Testis (tissue), 3 donors: ENCODE results near the gene UBE2R2. TPM values are rescaled to one million over a fixed set of nuclear protein-coding genes. Genes with fewer than 3 reads are reported as not detected.
"Not testable (repeated sequence)": the region's sequence is repeated elsewhere in the genome, so short reads cannot be mapped to it uniquely, and the experiment has no call there.

ENCODE experiments used
- DNase-seq: peaks from one replicate; pipeline ENCODE4 v3.0.0-alpha.2; 2019
- H3K27ac ChIP-seq, 2 donors: fragments of 200-600 bp; sonication (generic); one replicate each; pipeline ENCODE4 v1.5.1; 2019
- H3K27me3 ChIP-seq: fragments of 200-600 bp; sonication (generic); one replicate; pipeline ENCODE4 v1.5.1; 2019
- H3K36me3 ChIP-seq: fragments of 200-600 bp; sonication (generic); one replicate; pipeline ENCODE4 v1.5.1; 2017; ENCODE audit warnings: low read depth; ENCODE audit errors: missing control alignments
- H3K4me1 ChIP-seq: fragments of 200-600 bp; sonication (generic); one replicate; pipeline ENCODE4 v1.5.1; 2019
- H3K4me3 ChIP-seq, 2 donors: fragments of 200-600 bp; sonication (generic); one replicate each; pipeline ENCODE4 v1.5.1; 2017 to 2019
- H3K9me3 ChIP-seq: fragments of 200-600 bp; sonication (generic); one replicate; pipeline ENCODE4 v1.5.1; 2017
- CTCF ChIP-seq, 3 experiments: fragments of 450-650 bp in 2 of 3; fragments of 200-600 bp in 1 of 3; sonication (generic) in 1 of 3; IDR thresholded peaks; one replicate each; pipeline ENCODE4 v1.5.1; 2016 to 2019; ENCODE audit warnings: antibody characterized with exemption in 3 of 3, mild to moderate bottlenecking in 2 of 3, moderate library complexity in 1 of 3
- POLR2A ChIP-seq: fragments of 450-650 bp; IDR thresholded peaks from one replicate; pipeline ENCODE4 v1.6.1; 2017; ENCODE audit warnings: antibody characterized with exemption, mild to moderate bottlenecking, moderate library complexity
- WGBS, 2 donors: methylation state at CpG; one replicate each; pipeline ENCODE4 v1.1.5; 2018; 5-methylcytosine and 5-hydroxymethylcytosine counted together
- intact Hi-C: fragments of 100-400 bp; cut with DNase I; formaldehyde crosslinking; loops from one replicate; pipeline ENCODE4 v1.15.1; 2023; ENCODE audit warnings: low total_unique reads
- polyA plus RNA-seq: library from polyadenylated mRNA; stranded (reverse); fragments of 350-450 nt; fragmentation: Illumina TruSeq; extraction: RNeasy Lipid Tissue Mini Kit (QIAGEN cat#74804); gene quantifications from one replicate; pipeline ENCODE4 v1.2.3, GENCODE V29; 2014; ENCODE audit warnings: low read depth, low replicate concordance; ENCODE audit not compliant: insufficient read depth
- total RNA-seq, 2 donors: library from RNA; depleted of rRNA; stranded (reverse); fragments of >200 nt; gene quantifications; one replicate each; pipeline ENCODE4 v1.2.3, GENCODE V29; 2016

The UBE2R2 gene
- total and polyA plus RNA-seq, 3 donors from 2014 or later, result 50.2 to 85.7 (median 72.6) TPM

- no peak for TF ChIP-seq POLR2A
- no peak for TF ChIP-seq CTCF (IDR thresholded peaks at IDR 0.05)
- H3K4me3 ChIP-seq, result no peak overlapping the region
- DNase-seq, result no peak
- H3K36me3 ChIP-seq, result no peaks in the 10 kb centered on the region
- no peaks in the 10 kb centered on the region for H3K4me1 ChIP-seq
- no peak overlapping the region for H3K27ac ChIP-seq
- no peaks in the 10 kb centered on the region for H3K9me3 ChIP-seq
- intact Hi-C loops, result no loop called here
- WGBS, 2 donors, result 89 to 91% methylated on average over 10 of the region's 10 CpGs
- H3K27me3 ChIP-seq, result no peaks in the 10 kb centered on the region
Measured at GRCh38 chr9:33861917-33862453, 45.0 kb downstream of the UBE2R2 start.

- H3K4me3 ChIP-seq, H3K9me3 ChIP-seq, intact Hi-C loops, H3K36me3 ChIP-seq, H3K27ac ChIP-seq, DNase-seq, H3K27me3 ChIP-seq, H3K4me1 ChIP-seq: not testable (repeated sequence)
- 95 to 98% methylated on average over 8 of the region's 8 CpGs for WGBS, 2 donors
Measured at GRCh38 chr9:33863027-33863426, 46.1 kb downstream of the UBE2R2 start.

GRCh38 chr9:33867747-33868439 lies 50.9 kb downstream of the UBE2R2 start:
- intact Hi-C loops, result no loop called here
- Histone ChIP-seq H3K4me3 (no peak overlapping the region), H3K27me3 (no peaks in the 10 kb centered on the region), H3K4me1 (peaks cover 25% of the 10 kb centered on the region), H3K9me3 (no peaks in the 10 kb centered on the region), H3K27ac (peak overlapping the region in 1 of 2 donors; percentile 73), H3K36me3 (no peaks in the 10 kb centered on the region)
- DNase-seq, result peak; percentile 79
- TF ChIP-seq POLR2A, result no peak
- TF ChIP-seq CTCF (IDR thresholded peaks at IDR 0.05), result no peak
- 29 to 67% methylated on average over 11 of the region's 11 CpGs for WGBS, 2 donors

GRCh38 chr9:33868440-33868973 lies 51.5 kb downstream of the UBE2R2 start:
- 32 to 35% methylated on average over 3 of the region's 3 CpGs for WGBS, 2 donors
- Histone ChIP-seq H3K9me3 (no peaks in the 10 kb centered on the region), H3K4me3 (no peak overlapping the region), H3K36me3 (no peaks in the 10 kb centered on the region), H3K4me1 (peaks cover 25% of the 10 kb centered on the region), H3K27ac (peak overlapping the region; percentile 40 to 73), H3K27me3 (no peaks in the 10 kb centered on the region)
- intact Hi-C loops, result no loop called here
- DNase-seq, result no peak
- TF ChIP-seq CTCF (IDR thresholded peaks at IDR 0.05), result no peak
- TF ChIP-seq POLR2A, result no peak

- H3K36me3 ChIP-seq, H3K4me3 ChIP-seq, H3K27me3 ChIP-seq, intact Hi-C loops, DNase-seq, H3K9me3 ChIP-seq: not testable (repeated sequence)
- Histone ChIP-seq H3K27ac (peak overlapping the region; percentile 40 to 73), H3K4me1 (peaks cover 25% of the 10 kb centered on the region)
- 93 to 98% methylated on average over 4 of the region's 4 CpGs for WGBS, 2 donors
Measured at GRCh38 chr9:33869243-33869642, 52.3 kb downstream of the UBE2R2 start.
